Stomach smooth muscle (tissue), 2 donors: Measurements from ENCODE around the gene LMBR1L.
"Not testable (repeated sequence)": the region's sequence is repeated elsewhere in the genome, so short reads cannot be mapped to it uniquely, and the experiment has no call there.

Experiments
- H3K27ac ChIP-seq: one replicate; pipeline ENCODE4 v1.7.0; 2013; ENCODE audit warnings: mild to moderate bottlenecking, low read length, inconsistent platforms
- H3K27me3 ChIP-seq, 2 donors: one replicate each; pipeline ENCODE4 v1.7.0; 2013; ENCODE audit warnings: low read length in 2 of 2; ENCODE audit not compliant: insufficient read depth in 2 of 2, control insufficient read depth in 1 of 2
- H3K36me3 ChIP-seq, 2 donors: one replicate each; pipeline ENCODE4 v1.7.0; 2013; ENCODE audit warnings: low read length in 2 of 2; ENCODE audit not compliant: control insufficient read depth in 2 of 2, insufficient read depth in 2 of 2
- H3K4me1 ChIP-seq: one replicate; pipeline ENCODE4 v1.7.0; 2013; ENCODE audit warnings: low read length; ENCODE audit not compliant: control insufficient read depth, insufficient read depth
- H3K4me3 ChIP-seq, 2 donors: one replicate each; pipeline ENCODE4 v1.7.0; 2013; ENCODE audit warnings: low read length in 2 of 2
- H3K9ac ChIP-seq, 2 donors: one replicate each; pipeline ENCODE4 v1.7.0; 2013; ENCODE audit warnings: low read length in 2 of 2, mild to moderate bottlenecking in 1 of 2
- H3K9me3 ChIP-seq, 2 donors: one replicate each; pipeline ENCODE4 v1.7.0; 2013; ENCODE audit warnings: low read length in 2 of 2; ENCODE audit not compliant: control insufficient read depth in 2 of 2
- donor health status: healthy.
- donor health status: Pancreatic carcinoma.

Gene LMBR1L

GRCh38 chr12:49084438-49084837 is 26.2 kb downstream of the LMBR1L start:
- Histone ChIP-seq H3K27me3 (peaks cover 11% of the 10 kb centered on the region in 2 donors), H3K36me3 (no peaks in the 10 kb centered on the region), H3K4me3 (no peak overlapping the region), H3K9ac (no peak overlapping the region), H3K9me3 (no peaks in the 10 kb centered on the region), H3K4me1 (peaks cover 8% of the 10 kb centered on the region), H3K27ac (no peak overlapping the region)

- no peaks in the 10 kb centered on the region for H3K36me3 ChIP-seq
- H3K9me3 ChIP-seq = no peaks in the 10 kb centered on the region
- no peak overlapping the region for H3K9ac ChIP-seq
- H3K4me1 ChIP-seq = no peaks in the 10 kb centered on the region
- H3K4me3 ChIP-seq = no peak overlapping the region
- H3K27me3 ChIP-seq = no peaks in the 10 kb centered on the region
- no peak overlapping the region for H3K27ac ChIP-seq
These were observed 30.9 kb downstream of the LMBR1L start for GRCh38 chr12:49079793-49080192.

- no peak overlapping the region for H3K27ac ChIP-seq
- H3K36me3 ChIP-seq = no peaks in the 10 kb centered on the region
- H3K4me3 ChIP-seq = no peak overlapping the region
- peaks cover 11% of the 10 kb centered on the region for H3K4me1 ChIP-seq
- no peaks in the 10 kb centered on the region for H3K27me3 ChIP-seq
- no peak overlapping the region for H3K9ac ChIP-seq
- no peaks in the 10 kb centered on the region for H3K9me3 ChIP-seq
These were observed 39.7 kb downstream of the LMBR1L start for GRCh38 chr12:49070971-49071370.

- Histone ChIP-seq H3K9me3 (no peaks in the 10 kb centered on the region), H3K36me3 (no peaks in the 10 kb centered on the region), H3K27me3 (no peaks in the 10 kb centered on the region), H3K9ac (peak within 1 kb of the TSS; percentile 51 to 58), H3K4me3 (peak within 1 kb of the TSS; percentile 88 to 89), H3K4me1 (peaks cover 11% of the 10 kb centered on the region), H3K27ac (no peak within 1 kb of the TSS)
These were observed 40.9 kb downstream of the LMBR1L start, which contains the start of gene RHEBL1 for GRCh38 chr12:49069507-49070346. TSS of gene RHEBL1 (minus strand) at chr12:49069979. CDS start at chr12:49069785, 194 bp downstream.

GRCh38 chr12:49068879-49069506 is 41.7 kb downstream of the LMBR1L start:
- H3K9me3 ChIP-seq = no peaks in the 10 kb centered on the region
- H3K27ac ChIP-seq = no peak overlapping the region
- no peaks in the 10 kb centered on the region for H3K36me3 ChIP-seq
- H3K4me1 ChIP-seq = peaks cover 11% of the 10 kb centered on the region
- H3K4me3 ChIP-seq = peak overlapping the region; percentile 88 to 89
- peak overlapping the region; percentile 50 to 58 for H3K9ac ChIP-seq
- H3K27me3 ChIP-seq = no peaks in the 10 kb centered on the region

GRCh38 chr12:49066120-49066519 is 44.5 kb downstream of the LMBR1L start:
- Histone ChIP-seq H3K4me3 (no peak overlapping the region), H3K27me3 (no peaks in the 10 kb centered on the region), H3K27ac (no peak overlapping the region)

GRCh38 chr12:49064767-49065152 is 45.9 kb downstream of the LMBR1L start:
- no peaks in the 10 kb centered on the region for H3K9me3 ChIP-seq
- no peaks in the 10 kb centered on the region for H3K27me3 ChIP-seq
- no peak overlapping the region for H3K4me3 ChIP-seq
- H3K4me1 ChIP-seq = peaks cover 14% of the 10 kb centered on the region
- H3K9ac ChIP-seq = no peak overlapping the region
- H3K27ac ChIP-seq = no peak overlapping the region
- H3K36me3 ChIP-seq = no peaks in the 10 kb centered on the region

More at GRCh38 chr12:49066120-49066519, 44.5 kb downstream of the LMBR1L start:
- no peaks in the 10 kb centered on the region for H3K9me3 ChIP-seq
- H3K36me3 ChIP-seq = no peaks in the 10 kb centered on the region
- peaks cover 14% of the 10 kb centered on the region for H3K4me1 ChIP-seq
- H3K9ac ChIP-seq = no peak overlapping the region

GRCh38 chr12:49061916-49062315 is 48.7 kb downstream of the LMBR1L start:
- not testable (repeated sequence) for H3K9ac ChIP-seq, H3K4me3 ChIP-seq, H3K9me3 ChIP-seq, H3K36me3 ChIP-seq, H3K27me3 ChIP-seq, H3K27ac ChIP-seq
- peaks cover 31% of the 10 kb centered on the region for H3K4me1 ChIP-seq

- Histone ChIP-seq H3K27me3 (no peaks in the 10 kb centered on the region), H3K27ac (peak overlapping the region; percentile 95), H3K36me3 (no peaks in the 10 kb centered on the region), H3K4me1 (peaks cover 38% of the 10 kb centered on the region), H3K4me3 (peak overlapping the region; percentile 89 to 91), H3K9me3 (no peaks in the 10 kb centered on the region), H3K9ac (peak overlapping the region; percentile 94 to 95)
These were observed 49.4 kb downstream of the LMBR1L start for GRCh38 chr12:49061157-49061650.

- peak within 1 kb of the TSS; percentile 95 for H3K27ac ChIP-seq
- H3K9ac ChIP-seq = peak within 1 kb of the TSS; percentile 94 to 95
- peaks cover 0 to 2% of the 10 kb centered on the region in 2 donors for H3K36me3 ChIP-seq
- H3K9me3 ChIP-seq = no peaks in the 10 kb centered on the region
- H3K4me3 ChIP-seq = peak within 1 kb of the TSS; percentile 89 to 91
- H3K27me3 ChIP-seq = no peaks in the 10 kb centered on the region
- H3K4me1 ChIP-seq = peaks cover 45% of the 10 kb centered on the region
These were observed 50.1 kb downstream of the LMBR1L start, which contains the start of gene KMT2D for GRCh38 chr12:49060237-49061156. TSS of gene KMT2D (minus strand) at chr12:49060794. CDS start at chr12:49055324, 5,470 bp downstream.
